ENCODE data around the gene CRYBG1.

CRYBG1 gene

GRCh38 chr6:106612671-106613416 is 252.3 kb downstream of the CRYBG1 start:
- DNase-seq: no peak

DNA sequence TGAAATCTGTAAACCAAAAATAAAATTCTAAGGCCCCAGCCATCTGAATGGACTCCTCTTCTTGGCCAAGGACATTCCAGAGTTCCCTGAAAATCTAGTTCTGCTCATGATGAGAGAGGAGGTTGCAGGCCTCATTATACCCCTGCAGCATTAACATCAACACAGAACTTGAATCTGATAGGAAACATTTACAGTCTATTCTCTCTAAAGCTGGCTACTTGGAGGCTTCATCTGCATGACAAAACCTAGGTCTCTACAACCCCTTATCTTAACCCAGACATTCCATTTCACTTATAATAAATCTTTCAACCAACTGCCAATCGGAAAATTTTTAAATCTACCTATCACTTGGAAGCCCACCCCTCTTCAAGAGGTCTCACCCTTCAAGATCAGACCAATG is 253.1 kb downstream of the CRYBG1 start:
- DNase-seq: no peak

- no peak for DNase-seq
Measured at GRCh38 chr6:106614166-106614565, 253.6 kb downstream of the CRYBG1 start.

- DNase-seq: no peak
Measured at GRCh38 chr6:106614592-106615257, 254.2 kb downstream of the CRYBG1 start.

DNA sequence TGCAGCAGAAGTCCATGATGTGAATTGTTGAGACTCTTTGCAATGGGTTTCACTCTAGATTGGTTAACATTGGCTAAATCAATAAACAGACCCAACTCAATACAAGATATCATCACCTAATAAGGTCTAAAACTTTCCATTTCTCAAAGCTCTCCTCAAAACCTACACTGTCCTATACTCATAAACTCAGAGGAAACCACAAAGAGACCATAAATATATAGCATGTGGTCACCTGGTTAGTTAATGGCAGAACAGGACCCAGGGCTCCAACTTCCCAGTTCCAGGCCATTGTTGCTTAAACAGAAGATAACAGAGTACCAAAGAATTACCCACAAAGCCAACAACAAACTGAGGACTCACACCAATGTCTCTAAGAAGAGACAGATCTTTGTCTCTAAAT is 256.8 kb downstream of the CRYBG1 start:
- DNase-seq: no peak

- no peak for DNase-seq
Measured at GRCh38 chr6:106617857-106618256, 257.3 kb downstream of the CRYBG1 start.

- no peak for DNase-seq
Measured at GRCh38 chr6:106618324-106618723, 257.8 kb downstream of the CRYBG1 start.

DNA sequence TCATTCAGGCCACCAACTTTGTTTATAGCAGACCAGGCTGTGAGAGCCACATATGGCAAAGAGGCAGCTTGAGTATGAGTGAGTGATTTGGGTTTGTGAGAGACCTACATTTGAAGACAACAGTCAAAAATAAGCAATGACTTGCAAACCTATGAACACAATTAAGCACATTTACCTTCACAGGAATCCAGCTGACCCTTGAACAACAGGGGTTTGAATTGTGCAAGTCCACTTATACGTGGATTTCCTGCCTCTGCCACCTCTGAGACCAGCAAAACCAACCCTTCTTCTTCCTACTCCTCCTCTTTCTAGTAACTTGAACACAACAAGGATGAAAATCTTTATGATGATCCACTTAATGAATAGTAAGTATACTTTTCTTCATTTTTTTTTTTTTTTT is 258.7 kb downstream of the CRYBG1 start:
- DNase-seq: no peak

DNA sequence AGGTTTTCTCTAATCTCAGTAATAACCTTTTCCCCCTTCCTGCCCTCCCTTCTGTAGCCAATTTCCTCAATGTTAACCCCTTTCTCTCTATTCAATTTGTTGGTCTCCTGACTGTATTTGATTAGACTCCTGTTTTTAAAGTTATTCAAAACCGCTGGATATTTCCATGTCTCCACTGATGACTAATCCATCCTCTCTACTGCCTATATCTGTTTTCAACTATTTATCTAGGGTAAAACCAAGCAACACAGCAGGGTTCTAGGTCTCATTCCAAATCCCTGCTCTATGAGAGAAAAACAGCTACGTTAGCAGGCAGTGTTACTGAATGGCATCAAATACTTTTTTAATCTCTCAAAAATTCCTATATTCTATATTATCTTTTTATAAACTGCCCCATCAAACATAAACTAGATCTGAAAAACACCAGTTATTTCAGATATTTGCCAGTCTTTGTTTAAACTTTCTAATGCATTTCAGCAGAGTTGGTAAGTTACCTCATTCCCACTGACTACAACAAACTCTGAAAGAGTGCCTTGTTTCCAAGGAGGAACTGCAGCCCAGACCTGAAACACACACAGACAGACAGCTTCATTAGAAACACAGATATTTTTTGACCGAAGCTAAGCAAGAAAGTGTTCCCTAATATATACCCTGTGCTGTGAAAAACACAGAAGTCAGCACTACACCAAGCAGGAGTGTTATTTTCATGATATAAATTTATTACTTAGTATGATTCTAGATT is 260.6 kb downstream of the CRYBG1 start:
- DNase-seq: no peak
